ENCODE measurements around the gene SOX30.

SOX30 gene

GRCh38 chr5:157607371-157608161 is 44.7 kb downstream of the SOX30 start:
- peak; percentile 51 to 65 for DNase-seq (ENCODE audit: low read depth in 2 of 2)

GRCh38 chr5:157606046-157606445 is 46.2 kb downstream of the SOX30 start:
- DNase-seq (ENCODE audit: low read depth in 2 of 2) = no peak

DNA sequence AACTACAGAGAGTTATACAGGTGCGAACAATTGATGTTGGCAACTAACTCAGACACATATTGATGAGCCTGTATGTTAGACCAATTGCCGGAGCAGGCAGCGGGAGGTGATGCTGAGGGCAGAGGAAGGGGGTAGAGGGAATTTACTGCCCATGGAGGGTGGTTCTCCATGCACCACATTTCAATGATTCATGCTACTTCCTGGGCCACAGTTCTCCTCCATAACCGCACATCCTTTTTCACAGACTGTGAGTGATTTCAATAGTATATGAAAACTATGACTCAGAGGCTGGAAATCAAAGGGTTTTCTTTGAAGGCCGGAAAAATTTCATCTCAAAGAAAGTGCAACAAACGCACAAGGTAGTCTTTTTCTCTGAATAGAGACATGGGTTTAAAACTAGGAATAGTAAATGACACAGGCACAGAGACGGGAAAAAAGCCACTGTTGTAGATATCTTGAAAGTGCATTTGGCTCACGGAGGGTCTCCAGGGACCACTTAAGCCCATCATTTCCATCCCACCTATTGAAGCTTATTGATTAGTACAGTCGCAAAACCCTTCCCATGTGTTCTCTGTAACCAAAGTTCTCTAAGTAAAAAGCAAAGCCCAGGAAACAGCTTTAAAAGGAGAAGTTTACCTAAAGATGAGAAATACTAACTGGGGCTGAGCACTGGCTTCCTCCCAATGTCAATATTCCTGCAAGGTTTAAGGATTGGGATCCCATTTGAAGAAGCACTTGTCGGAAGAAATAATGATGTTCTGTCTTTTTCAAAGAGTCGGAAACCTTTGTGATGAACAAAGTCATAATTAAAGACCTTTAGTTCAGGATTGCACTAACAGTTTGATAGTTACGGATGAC is 48.7 kb downstream of the SOX30 start:
- peak in 1 of 2 donors; percentile 45 for DNase-seq (ENCODE audit: low read depth in 2 of 2)

GRCh38 chr5:157602505-157602904 is 49.7 kb downstream of the SOX30 start:
- DNase-seq (ENCODE audit: low read depth in 2 of 2) = peak in 1 of 2 donors; percentile 41

- DNase-seq (ENCODE audit: low read depth in 2 of 2) = no peak
Measured at GRCh38 chr5:157600252-157600651, 52.0 kb downstream of the SOX30 start.

GRCh38 chr5:157599565-157599964 is 52.7 kb downstream of the SOX30 start:
- no peak for DNase-seq (ENCODE audit: low read depth in 2 of 2)

DNA sequence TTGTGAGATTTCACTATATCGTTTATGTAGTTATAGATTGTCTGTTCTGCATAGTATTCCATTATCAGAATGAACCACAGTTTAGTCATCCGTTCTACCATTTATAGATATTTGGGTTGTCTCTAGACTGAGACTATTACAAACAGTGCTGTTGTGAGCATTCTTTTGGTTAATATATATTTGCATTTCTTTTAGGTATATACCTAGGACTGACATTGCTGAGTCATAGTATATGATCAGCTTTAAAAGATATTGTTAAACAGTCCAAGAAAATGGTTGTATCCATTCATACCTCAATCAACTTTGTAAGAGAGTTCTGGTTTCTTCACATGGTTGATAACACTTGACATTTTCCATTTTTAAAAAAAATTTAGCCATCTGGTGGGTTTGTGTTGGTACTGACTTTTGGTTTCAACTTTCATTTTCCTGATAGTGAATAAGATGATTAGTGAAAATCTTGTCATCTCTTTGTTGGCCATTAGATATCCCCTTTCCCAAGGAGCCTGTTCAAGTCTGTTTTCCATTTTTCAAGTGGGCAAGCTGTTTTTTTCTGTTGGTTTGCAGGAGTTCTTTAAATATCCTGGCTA is 53.8 kb downstream of the SOX30 start:
- no peak for DNase-seq (ENCODE audit: low read depth in 2 of 2)

DNA sequence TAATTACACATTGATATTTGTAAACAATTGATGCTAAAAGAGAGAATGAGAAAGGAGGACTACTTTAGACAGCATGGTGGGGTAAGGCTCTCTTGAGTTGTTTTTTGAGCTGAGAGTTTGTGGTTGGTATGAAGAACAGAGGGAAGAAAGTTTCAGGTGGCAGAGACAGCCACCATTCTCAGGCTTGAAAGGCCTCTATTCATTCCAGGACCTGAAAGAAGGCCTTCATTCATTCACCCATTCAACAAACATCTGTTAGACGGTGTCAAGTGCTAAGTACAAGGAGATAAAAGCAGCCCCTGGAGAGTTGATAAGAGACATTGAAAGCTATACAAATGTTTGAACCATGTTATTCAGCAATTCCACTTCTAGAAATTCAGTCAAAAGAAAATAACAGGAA is 55.0 kb downstream of the SOX30 start:
- DNase-seq (ENCODE audit: low read depth in 2 of 2) = no peak

GRCh38 chr5:157596487-157596886 is 55.8 kb downstream of the SOX30 start:
- DNase-seq (ENCODE audit: low read depth in 2 of 2) = peak in 1 of 2 donors; percentile 48

DNA sequence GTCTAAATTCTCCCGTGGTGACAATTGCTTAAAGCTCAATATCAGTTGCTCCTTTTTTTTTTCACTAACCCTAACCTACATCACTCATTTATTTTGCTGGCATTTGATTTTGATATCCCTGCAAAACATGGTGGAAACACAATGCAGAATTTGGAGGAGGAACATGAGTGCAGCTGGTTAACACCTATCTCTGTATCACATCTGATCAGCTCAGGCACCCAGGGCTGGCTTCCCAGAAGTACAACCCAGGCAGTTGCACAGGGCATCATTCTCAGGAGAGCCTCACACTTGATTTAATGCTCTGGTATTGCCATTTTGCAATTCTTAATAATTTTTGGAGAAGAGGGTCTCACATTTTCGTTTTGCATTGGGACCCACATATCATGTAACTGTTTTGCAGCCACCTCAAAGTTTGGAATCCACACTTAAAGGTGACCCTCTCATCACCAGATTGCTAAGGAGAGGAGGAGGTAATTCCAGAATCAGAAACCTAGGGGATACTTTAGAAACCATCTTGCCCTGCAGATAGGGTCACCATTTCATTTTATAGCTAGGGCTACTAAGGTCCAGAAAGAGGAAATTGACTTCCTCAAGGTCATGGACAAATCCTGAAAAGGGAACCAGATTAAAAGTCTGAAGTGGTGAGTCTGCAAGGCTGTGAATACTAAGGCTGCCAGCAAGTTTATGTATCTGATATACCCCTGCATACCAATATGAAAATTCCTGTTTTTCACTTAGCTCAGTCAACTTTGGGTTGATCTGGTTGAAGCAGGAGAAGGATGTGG is 57.4 kb downstream of the SOX30 start:
- no peak for DNase-seq (ENCODE audit: low read depth in 2 of 2)

DNA sequence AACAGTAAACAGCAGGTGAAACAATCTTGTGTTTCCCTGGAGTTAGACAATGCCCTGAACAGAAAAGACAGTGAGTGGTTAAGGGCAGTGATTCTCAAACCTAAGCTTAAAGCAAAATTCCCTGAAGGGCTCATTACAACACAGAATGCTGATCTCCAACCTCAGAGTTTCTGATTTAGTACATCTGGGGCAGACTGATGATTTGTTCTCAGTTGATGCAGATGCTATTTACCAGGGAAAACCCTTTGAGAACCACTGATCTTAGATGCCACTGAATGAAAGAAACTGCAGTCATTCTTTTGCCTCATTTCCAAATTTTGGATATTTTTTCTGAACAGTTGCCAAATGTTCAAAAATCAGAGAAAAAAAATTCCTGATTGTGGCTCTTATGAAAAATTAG is 58.0 kb downstream of the SOX30 start:
- no peak for DNase-seq (ENCODE audit: low read depth in 2 of 2)

DNA sequence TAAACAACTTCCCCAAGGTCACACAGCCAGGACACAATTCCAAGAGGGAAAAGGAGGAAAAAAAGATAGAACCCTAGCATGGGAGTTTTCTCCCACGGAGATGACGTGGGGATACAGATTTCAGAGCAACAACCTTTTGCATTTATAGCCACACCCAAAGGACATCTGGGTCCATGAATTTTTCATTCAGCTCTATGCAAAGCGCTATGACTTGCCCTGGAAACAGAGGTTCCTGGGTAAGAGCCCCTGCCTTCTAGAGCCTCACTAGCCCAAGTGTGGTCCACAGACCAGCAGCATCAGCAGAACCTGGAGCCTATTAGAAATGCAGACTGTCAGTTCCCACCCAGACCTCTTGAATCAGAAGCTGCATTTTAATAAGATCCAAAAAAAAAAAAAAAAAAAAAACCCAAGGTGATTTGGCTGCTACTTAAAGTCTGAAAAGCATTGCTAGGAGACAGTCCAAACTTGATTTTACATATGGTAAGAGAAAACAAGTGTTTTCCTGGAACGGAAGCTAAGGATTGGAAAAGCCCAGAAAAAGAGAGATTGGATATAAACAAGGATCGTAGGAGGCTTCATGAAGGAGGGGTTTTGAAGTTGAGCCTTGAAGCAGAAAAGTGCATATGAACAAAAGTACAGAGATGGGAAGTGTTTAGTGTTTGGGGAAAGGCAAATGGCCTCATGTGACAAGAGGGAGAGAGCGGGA is 59.0 kb downstream of the SOX30 start:
- no peak for DNase-seq (ENCODE audit: low read depth in 2 of 2)

DNA sequence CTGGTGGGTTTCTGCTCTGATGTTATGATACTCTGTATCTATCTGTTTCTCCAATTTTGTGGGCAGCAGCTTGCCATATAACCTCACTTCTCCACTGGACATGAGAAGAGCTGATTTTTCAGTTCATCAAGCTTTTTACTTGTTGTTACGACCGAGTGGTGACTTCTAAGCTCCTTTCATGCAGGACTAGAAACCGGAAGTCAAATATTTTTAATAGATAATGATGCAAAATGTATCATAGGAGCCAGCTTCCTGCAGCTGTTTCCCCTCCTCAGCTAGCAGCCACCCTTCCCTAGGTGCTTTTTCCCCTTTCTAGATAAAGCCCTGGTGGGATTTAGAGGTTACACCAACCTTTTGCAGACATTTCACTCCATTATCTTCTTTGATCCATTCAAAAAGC is 59.6 kb downstream of the SOX30 start:
- no peak for DNase-seq (ENCODE audit: low read depth in 2 of 2)

GRCh38 chr5:157590478-157590877 is 61.8 kb downstream of the SOX30 start:
- no peak for DNase-seq (ENCODE audit: low read depth in 2 of 2)

GRCh38 chr5:157584628-157585027 is 67.6 kb downstream of the SOX30 start:
- DNase-seq (ENCODE audit: low read depth in 2 of 2) = no peak

- DNase-seq (ENCODE audit: low read depth in 2 of 2) = no peak
Measured at GRCh38 chr5:157582731-157583620, 69.3 kb downstream of the SOX30 start.

DNA sequence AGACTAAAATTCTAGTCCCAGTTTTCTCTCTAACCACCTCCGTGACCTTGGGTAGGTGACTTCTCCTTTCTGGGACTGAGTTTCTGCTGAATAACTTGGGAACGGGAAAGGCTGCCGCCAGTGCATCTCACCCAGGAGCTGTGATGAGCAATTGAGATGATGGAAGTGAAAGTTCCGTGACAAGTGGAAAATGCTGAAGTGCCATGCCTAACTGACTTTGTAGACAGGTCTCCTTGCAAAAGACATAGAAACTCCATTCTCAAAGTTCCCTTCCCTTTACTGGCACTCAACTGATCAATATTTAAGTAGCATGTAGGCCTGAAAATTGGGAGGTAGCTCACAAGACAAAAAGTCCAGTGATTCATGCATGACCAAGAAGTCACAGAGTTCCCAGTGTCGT is 70.3 kb downstream of the SOX30 start:
- no peak for DNase-seq (ENCODE audit: low read depth in 2 of 2)

DNA sequence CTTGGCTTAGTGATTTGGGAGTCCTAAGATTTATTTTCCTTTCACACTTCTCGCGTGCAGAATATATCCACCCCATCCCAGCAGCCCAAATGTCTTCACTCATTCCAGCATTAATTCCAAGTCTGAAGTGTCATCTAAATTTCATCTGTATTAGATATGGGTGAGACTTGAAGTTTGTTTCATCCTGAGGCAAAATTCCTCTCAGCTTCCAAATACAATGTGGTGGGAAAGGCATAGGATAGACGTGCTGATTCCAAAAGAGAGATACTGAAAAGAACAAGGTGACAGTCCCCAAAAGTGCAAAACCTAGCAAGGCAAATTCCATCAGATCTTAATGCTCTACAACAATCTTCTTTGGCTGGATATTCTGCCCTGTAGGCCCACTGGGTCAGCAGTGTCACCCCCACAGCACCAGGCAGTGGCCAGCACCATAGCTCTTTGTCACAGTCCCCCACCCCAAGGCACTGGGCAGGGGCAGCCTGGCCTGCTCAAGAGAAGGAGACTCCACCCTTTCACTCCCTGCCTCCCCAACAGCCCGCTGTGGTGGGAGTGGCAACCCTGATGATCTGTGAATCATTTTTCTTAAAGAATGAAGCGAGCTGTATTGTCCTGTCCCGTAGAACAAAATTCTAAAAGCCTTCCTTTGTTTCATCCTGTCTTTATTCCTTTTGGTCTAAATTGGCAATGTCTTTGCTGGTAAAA is 74.0 kb downstream of the SOX30 start:
- DNase-seq (ENCODE audit: low read depth in 2 of 2) = no peak

DNA sequence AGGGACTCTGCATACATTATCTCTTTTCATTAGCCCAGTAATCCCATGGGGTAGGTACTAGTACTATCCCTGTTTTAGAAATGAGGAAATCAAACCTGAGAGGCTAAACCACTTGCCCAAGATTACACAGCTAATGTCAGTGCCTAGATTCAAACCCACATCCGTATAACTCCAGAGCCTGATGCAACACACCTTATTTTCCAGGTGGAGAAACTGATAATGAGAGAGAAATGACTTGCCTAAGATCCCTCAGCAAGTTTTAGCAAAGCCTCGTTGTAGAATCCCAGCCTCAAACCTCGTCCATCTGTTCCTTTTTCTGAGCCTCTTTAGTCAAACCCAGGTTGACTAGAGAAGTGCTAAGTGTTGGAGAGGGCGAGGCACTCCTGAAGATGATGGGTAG is 75.6 kb downstream of the SOX30 start:
- no peak for DNase-seq (ENCODE audit: low read depth in 2 of 2)
